ENCODE data around the gene IL27RA. TPM values are rescaled to one million over a fixed set of nuclear protein-coding genes. Genes with fewer than 3 reads are reported as not detected.

IL27RA gene
- total and polyA plus RNA-seq, 7 donors: 1.5 to 3.7 (median 2.8) TPM

DNA sequence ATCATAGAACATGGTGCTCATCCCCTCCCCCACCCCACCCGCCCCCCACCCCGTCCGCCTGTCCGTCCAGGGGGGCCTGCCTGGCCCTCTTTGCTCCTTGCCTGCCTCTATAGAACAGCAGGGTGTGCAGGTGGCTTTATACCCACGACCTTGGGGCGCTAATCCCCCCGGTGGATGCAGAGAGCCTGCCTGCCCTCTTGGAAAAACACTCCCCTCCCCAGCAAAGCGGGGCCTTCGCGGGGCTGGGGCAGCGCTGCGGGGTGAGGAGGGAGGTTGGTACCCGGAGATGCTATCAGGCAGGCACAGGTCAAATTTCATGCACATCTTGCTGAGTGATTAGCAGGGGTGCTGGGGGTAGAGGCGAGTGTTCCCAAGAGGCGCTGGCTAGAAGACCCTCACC, 47.4 kb upstream of the IL27RA start:
- ATAC-seq (no peak), DNase-seq (no peak)
- H3K36me3 ChIP-seq (ENCODE audit: insufficient read depth in 1 of 2, low read depth in 1 of 2): peaks cover 0 to 8% of the 10 kb centered on the region in 2 donors
- H3K9me3 ChIP-seq: no peaks in the 10 kb centered on the region
- 78 to 79% (median 78%) methylated on average over 15 of the region's 15 CpGs for WGBS, 3 donors
- H3K27me3 ChIP-seq (ENCODE audit: insufficient read depth in 3 of 3, low read length in 2 of 3): no peaks in the 10 kb centered on the region
- TF ChIP-seq, protein P1, sequence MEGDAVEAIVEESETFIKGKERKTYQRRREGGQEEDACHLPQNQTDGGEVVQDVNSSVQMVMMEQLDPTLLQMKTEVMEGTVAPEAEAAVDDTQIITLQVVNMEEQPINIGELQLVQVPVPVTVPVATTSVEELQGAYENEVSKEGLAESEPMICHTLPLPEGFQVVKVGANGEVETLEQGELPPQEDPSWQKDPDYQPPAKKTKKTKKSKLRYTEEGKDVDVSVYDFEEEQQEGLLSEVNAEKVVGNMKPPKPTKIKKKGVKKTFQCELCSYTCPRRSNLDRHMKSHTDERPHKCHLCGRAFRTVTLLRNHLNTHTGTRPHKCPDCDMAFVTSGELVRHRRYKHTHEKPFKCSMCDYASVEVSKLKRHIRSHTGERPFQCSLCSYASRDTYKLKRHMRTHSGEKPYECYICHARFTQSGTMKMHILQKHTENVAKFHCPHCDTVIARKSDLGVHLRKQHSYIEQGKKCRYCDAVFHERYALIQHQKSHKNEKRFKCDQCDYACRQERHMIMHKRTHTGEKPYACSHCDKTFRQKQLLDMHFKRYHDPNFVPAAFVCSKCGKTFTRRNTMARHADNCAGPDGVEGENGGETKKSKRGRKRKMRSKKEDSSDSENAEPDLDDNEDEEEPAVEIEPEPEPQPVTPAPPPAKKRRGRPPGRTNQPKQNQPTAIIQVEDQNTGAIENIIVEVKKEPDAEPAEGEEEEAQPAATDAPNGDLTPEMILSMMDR (IDR thresholded peaks at IDR 0.05): no peak
- H3K4me1 ChIP-seq: peaks cover 41% of the 10 kb centered on the region
- intact Hi-C loops (cut with DNase I): no loop called here
- no peak overlapping the region for H3K27ac ChIP-seq
- no peak overlapping the region for H3K4me3 ChIP-seq

DNA sequence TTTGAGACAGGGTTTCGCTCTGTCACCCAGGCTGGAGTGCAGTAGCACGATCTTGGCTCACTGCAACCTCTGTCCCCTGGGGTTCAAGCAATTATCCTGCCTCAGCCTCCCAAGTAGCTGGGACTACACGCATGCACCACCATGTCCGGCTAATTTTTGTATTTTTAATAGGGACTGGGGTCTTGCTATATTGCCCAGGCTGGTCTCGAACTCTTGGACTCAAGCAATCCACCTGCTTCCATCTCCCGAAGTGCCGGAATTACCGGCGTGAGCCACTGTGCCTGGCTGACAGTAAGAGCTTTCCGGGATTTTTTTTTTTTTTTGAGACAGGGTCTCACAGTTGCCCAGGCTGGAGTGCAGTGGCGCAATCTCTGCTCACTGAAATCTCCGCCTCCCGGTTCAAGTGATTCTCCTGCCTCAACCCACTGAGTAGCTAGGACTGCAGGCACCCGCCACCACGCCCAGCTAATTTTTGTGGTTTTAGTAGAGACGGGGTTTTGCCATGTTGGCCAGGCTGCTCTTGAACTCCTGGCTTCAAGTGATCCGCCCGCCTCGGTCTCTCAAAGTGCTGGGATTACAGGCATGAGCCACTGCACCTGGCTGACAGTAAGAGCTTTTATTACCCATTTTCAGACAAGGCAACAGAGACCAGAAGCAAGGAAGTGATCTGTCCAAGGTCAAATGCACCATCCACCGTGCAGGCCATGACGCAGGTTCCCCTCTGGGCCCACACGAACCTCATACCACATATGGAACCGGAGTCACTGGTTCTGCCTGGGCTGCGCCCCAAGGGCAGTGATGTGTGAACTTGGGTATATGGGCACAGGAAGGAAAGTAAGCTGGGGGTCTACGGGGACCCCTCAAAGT, 46.5 kb upstream of the IL27RA start:
- H3K9me3 ChIP-seq: no peaks in the 10 kb centered on the region
- intact Hi-C loops (cut with DNase I): no loop called here
- no peak for ATAC-seq
- no peak overlapping the region for H3K27ac ChIP-seq
- TF ChIP-seq, protein P1 (IDR thresholded peaks at IDR 0.05): no peak
- DNase-seq: no peak
- H3K27me3 ChIP-seq (ENCODE audit: insufficient read depth in 3 of 3, low read length in 2 of 3): no peaks in the 10 kb centered on the region
- H3K36me3 ChIP-seq (ENCODE audit: insufficient read depth in 1 of 2, low read depth in 1 of 2): peaks cover 0 to 8% of the 10 kb centered on the region in 2 donors
- WGBS, 3 donors: 84 to 93% (median 86%) methylated on average over 25 of the region's 25 CpGs
- no peak overlapping the region for H3K4me3 ChIP-seq
- peaks cover 32% of the 10 kb centered on the region for H3K4me1 ChIP-seq

DNA sequence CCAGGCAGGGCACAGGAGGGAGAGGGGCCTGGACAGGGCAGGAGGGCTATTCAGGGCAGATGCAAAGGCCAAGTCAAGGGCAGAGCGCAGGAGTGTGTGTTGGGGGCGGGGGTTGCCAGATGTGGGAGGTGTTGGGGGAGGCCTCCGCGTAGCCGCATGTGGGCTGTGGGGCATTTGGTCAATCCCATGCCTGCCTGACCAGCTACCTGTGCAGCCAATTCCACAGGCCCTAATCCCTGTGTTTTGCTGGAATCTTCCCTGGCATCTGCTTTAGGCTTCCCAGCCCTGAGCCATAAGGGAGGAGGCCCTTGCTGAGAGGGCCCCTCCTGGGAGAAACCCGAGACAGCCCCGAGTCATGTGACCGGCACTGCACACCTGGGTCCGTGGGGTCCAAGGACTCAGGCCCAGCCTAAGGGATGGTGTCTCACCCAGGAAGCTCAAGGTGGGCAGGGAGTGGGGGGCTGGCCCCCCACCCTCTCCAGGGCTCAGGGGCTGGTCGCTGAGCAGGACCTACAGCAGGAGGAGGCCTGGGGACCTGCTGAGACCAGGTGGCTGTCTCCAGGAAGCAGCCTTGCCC, 45.7 kb upstream of the IL27RA start:
- H3K27ac ChIP-seq: peak overlapping the region; percentile 90
- ATAC-seq: no peak
- WGBS, 3 donors: 72 to 75% (median 74%) methylated on average over 10 of the region's 10 CpGs
- H3K36me3 ChIP-seq (ENCODE audit: insufficient read depth in 1 of 2, low read depth in 1 of 2): peaks cover 0 to 9% of the 10 kb centered on the region in 2 donors
- DNase-seq: no peak
- H3K9me3 ChIP-seq: no peaks in the 10 kb centered on the region
- peak overlapping the region; percentile 52 for H3K4me3 ChIP-seq
- no peaks in the 10 kb centered on the region for H3K27me3 ChIP-seq (ENCODE audit: insufficient read depth in 3 of 3, low read length in 2 of 3)
- intact Hi-C loops (cut with DNase I): no loop called here
- H3K4me1 ChIP-seq: peaks cover 28% of the 10 kb centered on the region
- TF ChIP-seq, protein P1 (IDR thresholded peaks at IDR 0.05): no peak

DNA sequence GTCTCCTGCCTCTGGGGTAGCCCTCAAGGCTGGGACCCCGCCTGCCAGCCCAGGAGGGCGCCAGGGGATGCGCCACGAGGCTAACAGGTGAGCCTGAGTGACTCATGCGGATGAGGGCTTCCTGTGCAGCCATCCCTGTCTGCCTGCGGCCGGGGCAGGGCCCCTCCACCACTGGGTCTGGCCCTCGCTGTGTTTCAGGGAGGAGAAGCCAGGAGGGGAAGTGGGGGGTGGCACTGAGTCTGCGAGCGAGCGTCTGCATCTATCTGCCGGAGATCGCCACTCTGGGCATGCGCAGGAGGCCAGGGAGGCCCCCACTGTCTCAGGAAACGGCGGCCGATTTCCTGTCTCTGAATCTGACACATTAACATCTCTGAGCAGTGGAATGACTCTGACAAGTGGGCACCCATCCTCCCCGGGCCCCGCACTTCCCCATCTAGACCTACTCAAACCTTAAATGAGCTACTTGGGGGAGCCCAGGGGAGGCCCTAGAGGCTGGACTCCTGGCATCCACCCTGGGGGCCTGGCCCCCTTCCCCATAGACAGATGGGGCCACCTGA, 45.1 kb upstream of the IL27RA start:
- 51 to 58% (median 56%) methylated on average over 18 to 19 of the region's 19 CpGs for WGBS, 3 donors
- peaks cover 0 to 15% of the 10 kb centered on the region in 2 donors for H3K36me3 ChIP-seq (ENCODE audit: insufficient read depth in 1 of 2, low read depth in 1 of 2)
- peak overlapping the region; percentile 90 for H3K27ac ChIP-seq
- no peaks in the 10 kb centered on the region for H3K27me3 ChIP-seq (ENCODE audit: insufficient read depth in 3 of 3, low read length in 2 of 3)
- peak; percentile 6 to 16 (median 10) for ATAC-seq
- H3K9me3 ChIP-seq: no peaks in the 10 kb centered on the region
- H3K4me3 ChIP-seq: peak overlapping the region; percentile 52
- intact Hi-C loops (cut with DNase I): no loop called here
- peaks cover 28% of the 10 kb centered on the region for H3K4me1 ChIP-seq
- peak; percentile 87 to 91 for DNase-seq
- TF ChIP-seq, protein P1 (IDR thresholded peaks at IDR 0.05): no peak

Data from psoas muscle (tissue), 8 donors.